Measurements from ENCODE around the gene CARS2.
"Not testable (repeated sequence)": the region's sequence is repeated elsewhere in the genome, so short reads cannot be mapped to it uniquely, and the experiment has no call there.

Gene CARS2

DNA sequence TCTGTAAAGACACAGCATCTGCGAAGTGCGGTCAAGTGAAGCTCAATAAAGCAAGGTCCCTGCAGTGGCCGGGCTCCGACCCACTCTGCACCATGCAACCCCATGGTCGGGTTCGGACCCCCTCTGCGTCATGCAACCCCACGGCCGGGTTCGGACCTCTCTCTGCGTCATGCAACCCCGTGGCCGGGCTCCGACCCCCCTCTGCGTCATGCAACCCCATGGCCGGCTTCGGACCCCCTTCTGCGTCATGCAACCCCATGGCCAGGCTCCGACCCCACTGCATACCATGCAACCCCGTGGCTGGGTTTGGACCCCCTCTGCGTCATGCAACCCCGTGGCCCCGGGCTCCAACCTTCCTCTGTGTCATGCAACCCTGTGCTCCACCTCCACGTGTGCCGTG, 43.8 kb downstream of the CARS2 start:
- no peak for TF ChIP-seq OSR1 (CRISPR knock-in tag; IDR thresholded peaks at IDR 0.05)
- no peak for TF ChIP-seq ARNTL (CRISPR knock-in tag; IDR thresholded peaks at IDR 0.05; ENCODE audit: borderline replicate concordance, low read depth)
- TF ChIP-seq, protein P1, sequence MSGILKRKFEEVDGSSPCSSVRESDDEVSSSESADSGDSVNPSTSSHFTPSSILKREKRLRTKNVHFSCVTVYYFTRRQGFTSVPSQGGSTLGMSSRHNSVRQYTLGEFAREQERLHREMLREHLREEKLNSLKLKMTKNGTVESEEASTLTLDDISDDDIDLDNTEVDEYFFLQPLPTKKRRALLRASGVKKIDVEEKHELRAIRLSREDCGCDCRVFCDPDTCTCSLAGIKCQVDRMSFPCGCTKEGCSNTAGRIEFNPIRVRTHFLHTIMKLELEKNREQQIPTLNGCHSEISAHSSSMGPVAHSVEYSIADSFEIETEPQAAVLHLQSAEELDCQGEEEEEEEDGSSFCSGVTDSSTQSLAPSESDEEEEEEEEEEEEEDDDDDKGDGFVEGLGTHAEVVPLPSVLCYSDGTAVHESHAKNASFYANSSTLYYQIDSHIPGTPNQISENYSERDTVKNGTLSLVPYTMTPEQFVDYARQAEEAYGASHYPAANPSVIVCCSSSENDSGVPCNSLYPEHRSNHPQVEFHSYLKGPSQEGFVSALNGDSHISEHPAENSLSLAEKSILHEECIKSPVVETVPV (CRISPR knock-in tag; IDR thresholded peaks at IDR 0.05) = no peak
- TF ChIP-seq, protein P2, sequence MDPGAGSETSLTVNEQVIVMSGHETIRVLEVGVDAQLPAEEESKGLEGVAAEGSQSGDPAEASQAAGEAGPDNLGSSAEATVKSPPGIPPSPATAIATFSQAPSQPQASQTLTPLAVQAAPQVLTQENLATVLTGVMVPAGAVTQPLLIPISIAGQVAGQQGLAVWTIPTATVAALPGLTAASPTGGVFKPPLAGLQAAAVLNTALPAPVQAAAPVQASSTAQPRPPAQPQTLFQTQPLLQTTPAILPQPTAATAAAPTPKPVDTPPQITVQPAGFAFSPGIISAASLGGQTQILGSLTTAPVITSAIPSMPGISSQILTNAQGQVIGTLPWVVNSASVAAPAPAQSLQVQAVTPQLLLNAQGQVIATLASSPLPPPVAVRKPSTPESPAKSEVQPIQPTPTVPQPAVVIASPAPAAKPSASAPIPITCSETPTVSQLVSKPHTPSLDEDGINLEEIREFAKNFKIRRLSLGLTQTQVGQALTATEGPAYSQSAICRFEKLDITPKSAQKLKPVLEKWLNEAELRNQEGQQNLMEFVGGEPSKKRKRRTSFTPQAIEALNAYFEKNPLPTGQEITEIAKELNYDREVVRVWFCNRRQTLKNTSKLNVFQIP (CRISPR knock-in tag; IDR thresholded peaks at IDR 0.05; ENCODE audit: borderline replicate concordance, low read depth) = no peak
- TF ChIP-seq PPARA (CRISPR knock-in tag; IDR thresholded peaks at IDR 0.05; ENCODE audit: borderline replicate concordance) = no peak
- TF ChIP-seq, protein P3, sequence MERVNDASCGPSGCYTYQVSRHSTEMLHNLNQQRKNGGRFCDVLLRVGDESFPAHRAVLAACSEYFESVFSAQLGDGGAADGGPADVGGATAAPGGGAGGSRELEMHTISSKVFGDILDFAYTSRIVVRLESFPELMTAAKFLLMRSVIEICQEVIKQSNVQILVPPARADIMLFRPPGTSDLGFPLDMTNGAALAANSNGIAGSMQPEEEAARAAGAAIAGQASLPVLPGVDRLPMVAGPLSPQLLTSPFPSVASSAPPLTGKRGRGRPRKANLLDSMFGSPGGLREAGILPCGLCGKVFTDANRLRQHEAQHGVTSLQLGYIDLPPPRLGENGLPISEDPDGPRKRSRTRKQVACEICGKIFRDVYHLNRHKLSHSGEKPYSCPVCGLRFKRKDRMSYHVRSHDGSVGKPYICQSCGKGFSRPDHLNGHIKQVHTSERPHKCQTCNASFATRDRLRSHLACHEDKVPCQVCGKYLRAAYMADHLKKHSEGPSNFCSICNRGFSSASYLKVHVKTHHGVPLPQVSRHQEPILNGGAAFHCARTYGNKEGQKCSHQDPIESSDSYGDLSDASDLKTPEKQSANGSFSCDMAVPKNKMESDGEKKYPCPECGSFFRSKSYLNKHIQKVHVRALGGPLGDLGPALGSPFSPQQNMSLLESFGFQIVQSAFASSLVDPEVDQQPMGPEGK (CRISPR knock-in tag; IDR thresholded peaks at IDR 0.05; ENCODE audit: borderline replicate concordance) = no peak
- TF ChIP-seq, protein P4, sequence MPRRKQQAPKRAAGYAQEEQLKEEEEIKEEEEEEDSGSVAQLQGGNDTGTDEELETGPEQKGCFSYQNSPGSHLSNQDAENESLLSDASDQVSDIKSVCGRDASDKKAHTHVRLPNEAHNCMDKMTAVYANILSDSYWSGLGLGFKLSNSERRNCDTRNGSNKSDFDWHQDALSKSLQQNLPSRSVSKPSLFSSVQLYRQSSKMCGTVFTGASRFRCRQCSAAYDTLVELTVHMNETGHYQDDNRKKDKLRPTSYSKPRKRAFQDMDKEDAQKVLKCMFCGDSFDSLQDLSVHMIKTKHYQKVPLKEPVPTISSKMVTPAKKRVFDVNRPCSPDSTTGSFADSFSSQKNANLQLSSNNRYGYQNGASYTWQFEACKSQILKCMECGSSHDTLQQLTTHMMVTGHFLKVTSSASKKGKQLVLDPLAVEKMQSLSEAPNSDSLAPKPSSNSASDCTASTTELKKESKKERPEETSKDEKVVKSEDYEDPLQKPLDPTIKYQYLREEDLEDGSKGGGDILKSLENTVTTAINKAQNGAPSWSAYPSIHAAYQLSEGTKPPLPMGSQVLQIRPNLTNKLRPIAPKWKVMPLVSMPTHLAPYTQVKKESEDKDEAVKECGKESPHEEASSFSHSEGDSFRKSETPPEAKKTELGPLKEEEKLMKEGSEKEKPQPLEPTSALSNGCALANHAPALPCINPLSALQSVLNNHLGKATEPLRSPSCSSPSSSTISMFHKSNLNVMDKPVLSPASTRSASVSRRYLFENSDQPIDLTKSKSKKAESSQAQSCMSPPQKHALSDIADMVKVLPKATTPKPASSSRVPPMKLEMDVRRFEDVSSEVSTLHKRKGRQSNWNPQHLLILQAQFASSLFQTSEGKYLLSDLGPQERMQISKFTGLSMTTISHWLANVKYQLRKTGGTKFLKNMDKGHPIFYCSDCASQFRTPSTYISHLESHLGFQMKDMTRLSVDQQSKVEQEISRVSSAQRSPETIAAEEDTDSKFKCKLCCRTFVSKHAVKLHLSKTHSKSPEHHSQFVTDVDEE (CRISPR knock-in tag; IDR thresholded peaks at IDR 0.05) = no peak
- TF ChIP-seq ZFP3 (CRISPR knock-in tag; IDR thresholded peaks at IDR 0.05) = no peak
- no peak for TF ChIP-seq SNAI2 (CRISPR knock-in tag; IDR thresholded peaks at IDR 0.05)
- TF ChIP-seq ISL1 (CRISPR knock-in tag; IDR thresholded peaks at IDR 0.05) = no peak
- TF ChIP-seq RARB (CRISPR knock-in tag; IDR thresholded peaks at IDR 0.05) = no peak
- no peak for TF ChIP-seq GLIS3 (CRISPR knock-in tag; IDR thresholded peaks at IDR 0.05)
- ATAC-seq = no peak

DNA sequence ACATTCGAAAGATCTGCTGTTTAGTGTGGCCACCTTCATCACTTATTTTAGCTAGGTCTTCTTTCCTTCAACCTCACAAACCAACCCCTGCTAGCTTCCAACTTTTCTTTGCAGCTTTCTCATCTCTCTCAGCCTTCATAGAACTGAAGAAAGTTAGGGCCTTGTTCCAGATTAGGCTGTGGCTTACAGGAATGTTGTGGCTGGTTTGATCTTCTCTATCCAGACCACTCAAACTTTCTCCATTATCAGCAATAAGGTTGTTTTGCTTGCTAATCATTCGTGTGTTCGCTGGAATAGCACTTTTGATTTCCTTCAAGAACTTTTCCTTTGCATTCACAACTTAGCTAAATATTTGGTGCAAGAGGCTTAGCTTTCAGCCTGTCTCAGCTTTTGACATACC, 44.7 kb downstream of the CARS2 start:
- ATAC-seq = no peak

DNA sequence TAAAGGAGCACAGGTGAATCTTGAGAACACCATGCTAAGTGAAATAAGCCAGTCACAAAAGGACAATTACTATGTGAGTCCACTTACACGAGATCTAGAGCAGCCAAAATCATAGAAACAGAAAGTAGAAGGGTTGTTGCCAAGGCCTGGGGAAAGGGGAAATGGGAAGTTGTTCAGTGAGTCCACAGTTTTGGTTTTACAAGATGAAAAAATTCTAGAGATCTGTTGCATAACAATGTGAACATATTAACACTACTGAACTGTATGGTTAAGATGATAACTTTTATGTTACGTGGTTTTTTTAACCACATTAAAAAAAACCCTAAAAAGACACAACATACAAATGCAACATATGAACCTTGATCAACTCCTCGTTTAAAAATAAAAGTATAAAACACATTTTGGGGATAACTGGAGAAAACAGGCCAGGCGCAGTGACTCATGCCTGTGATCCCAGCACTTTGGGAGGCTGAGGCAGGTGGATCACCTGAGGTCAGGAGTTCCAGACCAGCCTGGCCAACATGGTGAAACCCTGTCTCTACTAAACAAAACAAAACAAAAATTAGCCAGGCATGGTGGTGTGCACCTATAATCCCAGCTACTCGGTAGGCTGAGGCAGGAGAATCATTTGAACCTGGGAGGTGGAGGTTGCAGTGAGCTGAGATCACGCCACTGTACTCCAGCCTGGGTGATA, 47.6 kb downstream of the CARS2 start:
- not testable (repeated sequence) for ATAC-seq

More for the DNA sequence above, 44.7 kb downstream of the CARS2 start:
- TF ChIP-seq ESRRG (CRISPR knock-in tag; IDR thresholded peaks at IDR 0.05) (no peak), TCF4 (CRISPR knock-in tag; IDR thresholded peaks at IDR 0.05; ENCODE audit: borderline replicate concordance) (no peak), ZNF8 (CRISPR knock-in tag; IDR thresholded peaks at IDR 0.05) (no peak), GLIS3 (CRISPR knock-in tag; IDR thresholded peaks at IDR 0.05) (no peak), ZFP30 (CRISPR knock-in tag; IDR thresholded peaks at IDR 0.05) (no peak), RARB (CRISPR knock-in tag; IDR thresholded peaks at IDR 0.05) (no peak), OSR1 (CRISPR knock-in tag; IDR thresholded peaks at IDR 0.05) (no peak), ZNF70 (CRISPR knock-in tag; IDR thresholded peaks at IDR 0.05) (no peak), BACH2 (CRISPR knock-in tag; IDR thresholded peaks at IDR 0.05; ENCODE audit: borderline replicate concordance) (no peak), PPARA (CRISPR knock-in tag; IDR thresholded peaks at IDR 0.05; ENCODE audit: borderline replicate concordance) (no peak)
- TF ChIP-seq, protein P4 (CRISPR knock-in tag; IDR thresholded peaks at IDR 0.05) = no peak
- TF ChIP-seq, protein P1 (CRISPR knock-in tag; IDR thresholded peaks at IDR 0.05) = no peak
- TF ChIP-seq, protein P5, sequence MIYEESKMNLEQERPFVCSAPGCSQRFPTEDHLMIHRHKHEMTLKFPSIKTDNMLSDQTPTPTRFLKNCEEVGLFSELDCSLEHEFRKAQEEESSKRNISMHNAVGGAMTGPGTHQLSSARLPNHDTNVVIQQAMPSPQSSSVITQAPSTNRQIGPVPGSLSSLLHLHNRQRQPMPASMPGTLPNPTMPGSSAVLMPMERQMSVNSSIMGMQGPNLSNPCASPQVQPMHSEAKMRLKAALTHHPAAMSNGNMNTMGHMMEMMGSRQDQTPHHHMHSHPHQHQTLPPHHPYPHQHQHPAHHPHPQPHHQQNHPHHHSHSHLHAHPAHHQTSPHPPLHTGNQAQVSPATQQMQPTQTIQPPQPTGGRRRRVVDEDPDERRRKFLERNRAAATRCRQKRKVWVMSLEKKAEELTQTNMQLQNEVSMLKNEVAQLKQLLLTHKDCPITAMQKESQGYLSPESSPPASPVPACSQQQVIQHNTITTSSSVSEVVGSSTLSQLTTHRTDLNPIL (CRISPR knock-in tag; IDR thresholded peaks at IDR 0.05; ENCODE audit: low read depth) = no peak
